Measurements from ENCODE around the gene TUBB4B. TPM values are rescaled to one million over a fixed set of nuclear protein-coding genes. Genes with fewer than 3 reads are reported as not detected.

Gene TUBB4B
- total RNA-seq, 4 donors from 2014 or later, result 367 to 753 (median 540) TPM

GRCh38 chr9:137229903-137230704, 11.0 kb upstream of the TUBB4B start:
- H3K27me3 ChIP-seq, result peaks cover 0 to 81% (median 0%) of the 10 kb centered on the region in 4 donors

GRCh38 chr9:137230705-137231371, 10.2 kb upstream of the TUBB4B start, which contains the start of gene SLC34A3:
TSS of gene SLC34A3 (plus strand) at chr9:137230901. CDS start at chr9:137231703, 802 bp downstream.
- peaks cover 15 to 32% (median 19%) of the 10 kb centered on the region in 3 donors for H3K4me1 ChIP-seq
- H3K27me3 ChIP-seq, result peaks cover 0 to 89% (median 0%) of the 10 kb centered on the region in 4 donors
- no peak for TF ChIP-seq CTCF (IDR thresholded peaks at IDR 0.05)
- TF ChIP-seq POLR2A (IDR thresholded peaks at IDR 0.05), result no peak
- 90% methylated on average over 2 of the region's 14 CpGs; no CpG with 5 or more reads in 1 of the 2 donors for WGBS, 2 donors
- intact Hi-C loops (cut with DNase I), result loop anchor here (10.0 kb wide), 1 partner anchor 46 kb away; the partner anchor contains the start of genes ANAPC2 and SSNA1
- H3K27ac ChIP-seq, result no peak within 1 kb of the TSS
- no peak for DNase-seq
- H3K36me3 ChIP-seq, result no peaks in the 10 kb centered on the region
- H3K9me3 ChIP-seq, result no peaks in the 10 kb centered on the region
- no peak within 1 kb of the TSS for H3K4me3 ChIP-seq

More at GRCh38 chr9:137229903-137230704, 11.0 kb upstream of the TUBB4B start:
- Histone ChIP-seq H3K27ac (no peak overlapping the region), H3K36me3 (no peaks in the 10 kb centered on the region), H3K4me3 (no peak overlapping the region), H3K4me1 (peaks cover 14 to 34% (median 19%) of the 10 kb centered on the region in 3 donors), H3K9me3 (no peaks in the 10 kb centered on the region)
- DNase-seq, result no peak
- WGBS, 2 donors, result 44% methylated on average over 4 of the region's 31 CpGs; no CpG with 5 or more reads in 1 of the 2 donors
- TF ChIP-seq POLR2A (IDR thresholded peaks at IDR 0.05) (no peak), CTCF (IDR thresholded peaks at IDR 0.05) (no peak)
- intact Hi-C loops (cut with DNase I), result loop anchor here (5.0 to 10.0 kb wide), 2 partner anchors 45 to 113 kb away; partner anchors contain the start of genes ANAPC2 and SSNA1

GRCh38 chr9:137231372-137232039, 9.6 kb upstream of the TUBB4B start:
- DNase-seq, result no peak
- Histone ChIP-seq H3K27ac (no peak overlapping the region), H3K9me3 (no peaks in the 10 kb centered on the region), H3K27me3 (peaks cover 0 to 93% (median 0%) of the 10 kb centered on the region in 4 donors), H3K36me3 (no peaks in the 10 kb centered on the region), H3K4me1 (peaks cover 19 to 32% (median 21%) of the 10 kb centered on the region in 3 donors), H3K4me3 (no peak overlapping the region)
- intact Hi-C loops (cut with DNase I), result loop anchor here (10.0 kb wide), 1 partner anchor 47 kb away; the partner anchor contains the start of genes ANAPC2 and SSNA1
- TF ChIP-seq POLR2A (IDR thresholded peaks at IDR 0.05), result no peak
- TF ChIP-seq CTCF (IDR thresholded peaks at IDR 0.05), result no peak
- 65 to 82% methylated on average over 4 to 11 of the region's 23 CpGs for WGBS, 2 donors

- peaks cover 18 to 32% (median 22%) of the 10 kb centered on the region in 3 donors for H3K4me1 ChIP-seq
- no CpG with 5 or more reads among the region's 10 CpGs for WGBS, 2 donors
- peaks cover 0 to 90% (median 0%) of the 10 kb centered on the region in 4 donors for H3K27me3 ChIP-seq
- intact Hi-C loops (cut with DNase I), result loop anchor here (10.0 kb wide), 1 partner anchor 47 kb away; the partner anchor contains the start of genes ANAPC2 and SSNA1
- no peak for TF ChIP-seq CTCF (IDR thresholded peaks at IDR 0.05)
- no peak for TF ChIP-seq POLR2A (IDR thresholded peaks at IDR 0.05)
- H3K27ac ChIP-seq, result no peak overlapping the region
- H3K36me3 ChIP-seq, result no peaks in the 10 kb centered on the region
- DNase-seq, result no peak
- H3K9me3 ChIP-seq, result no peaks in the 10 kb centered on the region
- no peak overlapping the region for H3K4me3 ChIP-seq
Observed at GRCh38 chr9:137232101-137232500, 9.0 kb upstream of the TUBB4B start.
